GM15510 (cell line): ENCODE results near the gene DOCK1.

Experiments used
- POLR2A ChIP-seq: IDR thresholded peaks from 3 replicates; pipeline ENCODE4 v1.6.1; 2011; ENCODE audit warnings: borderline replicate concordance; ENCODE audit not compliant: insufficient read length; ENCODE audit errors: extremely low read depth

DOCK1 gene

GRCh38 chr10:127385066-127385465, 479.8 kb downstream of the DOCK1 start:
- TF ChIP-seq POLR2A: no peak

GRCh38 chr10:127386606-127387327, 481.5 kb downstream of the DOCK1 start:
- TF ChIP-seq POLR2A: no peak

- no peak for TF ChIP-seq POLR2A
Measured at GRCh38 chr10:127391875-127392274, 486.6 kb downstream of the DOCK1 start.

- no peak for TF ChIP-seq POLR2A
Measured at GRCh38 chr10:127392351-127393235, 487.4 kb downstream of the DOCK1 start.

- TF ChIP-seq POLR2A: no peak
Measured at GRCh38 chr10:127398140-127398970, 493.1 kb downstream of the DOCK1 start.

GRCh38 chr10:127398971-127399365, 493.7 kb downstream of the DOCK1 start:
- TF ChIP-seq POLR2A: no peak

- no peak for TF ChIP-seq POLR2A
Measured at GRCh38 chr10:127399668-127400067, 494.4 kb downstream of the DOCK1 start.

- TF ChIP-seq POLR2A: no peak
Measured at GRCh38 chr10:127400216-127400615, 495.0 kb downstream of the DOCK1 start.

- no peak for TF ChIP-seq POLR2A
Measured at GRCh38 chr10:127402596-127403409, 497.6 kb downstream of the DOCK1 start.

GRCh38 chr10:127405221-127405620, 500.0 kb downstream of the DOCK1 start:
- TF ChIP-seq POLR2A: no peak

GRCh38 chr10:127406018-127406550, 500.9 kb downstream of the DOCK1 start:
- no peak for TF ChIP-seq POLR2A

- TF ChIP-seq POLR2A: no peak
Measured at GRCh38 chr10:127407551-127407950, 502.3 kb downstream of the DOCK1 start.

- no peak for TF ChIP-seq POLR2A
Measured at GRCh38 chr10:127408112-127408710, 503.0 kb downstream of the DOCK1 start.
